HepG2 (cell line): Measurements from ENCODE around the gene AMHR2. TPM values are rescaled to one million over a fixed set of nuclear protein-coding genes. Genes with fewer than 3 reads are reported as not detected.

Experiments used
- FOXP1 ChIP-seq, 2 experiments: fragments of 450-650 bp in 1 of 2; IDR thresholded peaks; 2 replicates each; pipeline ENCODE4 v1.6.1; 2017 to 2018; ENCODE audit warnings: antibody characterized with exemption in 1 of 2
- KLF11 ChIP-seq: IDR thresholded peaks from 2 replicates; pipeline ENCODE4 v1.6.1; 2016; ENCODE audit warnings: missing compliant biosample characterization
- RELA ChIP-seq: sonication (generic); formaldehyde crosslinking; IDR thresholded peaks from 2 replicates; pipeline ENCODE4 v1.4.0; 2020; ENCODE audit warnings: missing genetic modification reagents
- SP5 ChIP-seq: IDR thresholded peaks from 2 replicates; pipeline ENCODE4 v1.6.1; 2016; ENCODE audit warnings: low read depth, borderline replicate concordance
- SRF ChIP-seq: IDR thresholded peaks from 2 replicates; pipeline ENCODE4 v1.6.1; 2011; ENCODE audit warnings: mild to moderate bottlenecking, low read depth, low read length, moderate library complexity
- TAF1 ChIP-seq: sonication (generic); formaldehyde crosslinking; IDR thresholded peaks from 2 replicates; pipeline ENCODE4 v1.4.0; 2020; ENCODE audit warnings: missing genetic modification reagents
- THAP11 ChIP-seq: IDR thresholded peaks from 2 replicates; pipeline ENCODE4 v1.6.1; 2016; ENCODE audit warnings: missing biosample characterization, missing genetic modification reagents
- YEATS4 ChIP-seq: sonication (generic); formaldehyde crosslinking; IDR thresholded peaks from 2 replicates; pipeline ENCODE4 v1.4.0; 2020; ENCODE audit warnings: missing genetic modification reagents, borderline replicate concordance
- ZBTB20 ChIP-seq: sonication (generic); formaldehyde crosslinking; IDR thresholded peaks from 2 replicates; pipeline ENCODE4 v1.8.1; 2023; ENCODE audit warnings: missing genetic modification reagents, low read depth, mild to moderate bottlenecking, borderline replicate concordance
- ZNF501 ChIP-seq: sonication (generic); formaldehyde crosslinking; IDR thresholded peaks from 2 replicates; pipeline ENCODE4 v1.5.1; 2020; ENCODE audit warnings: mild to moderate bottlenecking, moderate library complexity, missing genetic modification reagents
- ZNF746 ChIP-seq: sonication (generic); formaldehyde crosslinking; IDR thresholded peaks from 2 replicates; pipeline ENCODE4 v1.8.0; 2022; ENCODE audit warnings: mild to moderate bottlenecking, missing genetic modification reagents
- ZNF782 ChIP-seq: sonication (generic); formaldehyde crosslinking; IDR thresholded peaks from 2 replicates; pipeline ENCODE4 v1.4.0; 2020; ENCODE audit warnings: missing genetic modification reagents, mild to moderate bottlenecking, borderline replicate concordance
- polyA plus RNA-seq, 8 experiments: library from polyadenylated mRNA; depleted of rRNA in 3 of 8; stranded (reverse) in 7 of 8; unstranded in 1 of 8; fragments of >200 nt; fragmentation: Illumina TruSeq in 4 of 8; extraction: Trizol in 4 of 8; gene quantifications; 2 replicates each; pipeline versions ENCODE4 v1.2.1 to v1.2.3, GENCODE V29; 2011 to 2016; ENCODE audit warnings: low read depth in 4 of 8, missing spikeins in 1 of 8, mixed read lengths in 1 of 8; ENCODE audit not compliant: insufficient read depth in 1 of 8
- total RNA-seq, 5 experiments: library from RNA; depleted of rRNA; stranded (reverse); fragments of >200 nt; fragmentation: Illumina TruSeq; extraction: Trizol; gene quantifications; 2 replicates each; pipeline ENCODE4 v1.2.3, GENCODE V29; 2016; ENCODE audit warnings: low read depth in 1 of 5
- TF ChIP-seq, protein P1 (sequence below): sonication (generic); formaldehyde crosslinking; IDR thresholded peaks from 2 replicates; pipeline ENCODE4 v1.5.1; 2020; ENCODE audit warnings: missing genetic modification reagents, mild to moderate bottlenecking, borderline replicate concordance
- TF ChIP-seq, protein P2 (sequence below): sonication (generic); formaldehyde crosslinking; IDR thresholded peaks from 2 replicates; pipeline ENCODE4 v1.9.0; 2022; ENCODE audit warnings: missing genetic modification reagents, mild to moderate bottlenecking, borderline replicate concordance
- TF ChIP-seq, protein P3 (sequence below): IDR thresholded peaks from 2 replicates; pipeline ENCODE4 v1.6.1; 2016; ENCODE audit warnings: missing compliant biosample characterization, missing genetic modification reagents, borderline replicate concordance
- TF ChIP-seq, protein P4 (sequence below): sonication (generic); formaldehyde crosslinking; IDR thresholded peaks from 2 replicates; pipeline ENCODE4 v1.5.0; 2020; ENCODE audit warnings: missing genetic modification reagents
- TF ChIP-seq, protein P5 (sequence below): IDR thresholded peaks from 2 replicates; pipeline ENCODE4 v1.6.1; 2016; ENCODE audit warnings: low read depth
- TF ChIP-seq, protein P6 (sequence below): sonication (generic); formaldehyde crosslinking; IDR thresholded peaks from 2 replicates; pipeline ENCODE4 v1.4.0; 2020; ENCODE audit warnings: missing genetic modification reagents; ENCODE audit errors: not compliant biosample characterization
- TF ChIP-seq, protein P7 (sequence below): sonication (generic); formaldehyde crosslinking; IDR thresholded peaks from 2 replicates; pipeline ENCODE4 v1.4.0; 2020; ENCODE audit warnings: mild to moderate bottlenecking, missing genetic modification reagents

AMHR2 gene
- total and polyA plus RNA-seq, 2 of the 13 experiments (the other 11 are each of a cell fraction or from before 2014, with no cell fraction given): 0.24 to 0.58 TPM

DNA sequence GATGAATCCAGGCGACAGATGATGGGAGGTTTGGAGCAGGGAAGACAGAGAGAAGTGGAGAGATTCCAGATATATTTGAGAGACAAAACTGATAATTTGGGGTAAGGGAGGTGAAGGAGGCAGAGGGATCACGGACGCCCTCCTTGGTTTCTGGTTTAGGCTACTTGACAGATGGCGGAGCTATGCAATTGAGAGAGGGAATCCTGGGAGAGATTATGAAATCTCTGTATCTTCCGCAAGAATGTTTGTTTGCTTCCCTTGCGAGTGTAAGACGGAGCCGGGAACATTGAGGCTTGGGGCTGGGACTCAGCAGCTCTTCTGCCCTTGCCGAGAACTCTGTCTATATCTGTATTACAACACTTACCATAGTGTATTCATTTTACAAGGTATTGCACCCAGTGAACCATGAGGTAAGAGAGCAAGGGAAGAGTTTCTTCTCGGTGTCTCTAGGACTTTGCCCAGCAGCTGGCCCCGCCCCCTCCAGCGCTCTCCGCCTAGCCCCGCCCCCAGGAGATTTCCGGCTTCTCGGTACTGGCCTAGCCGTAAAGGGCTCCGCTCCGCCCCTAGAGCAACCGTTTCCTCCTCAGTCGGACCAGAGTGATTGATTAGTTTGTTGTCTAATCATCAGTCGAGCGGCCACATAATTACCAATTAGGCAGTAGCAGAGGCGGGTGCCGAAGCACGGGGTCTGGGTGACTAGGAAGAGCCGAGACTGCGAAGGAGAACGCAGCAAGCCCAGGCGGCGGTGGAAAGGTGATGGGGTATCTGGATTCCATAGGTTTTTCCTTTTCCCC, 17.6 kb downstream of the AMHR2 start, which contains the start of gene PRR13 (continued):
- TF ChIP-seq, protein P1, sequence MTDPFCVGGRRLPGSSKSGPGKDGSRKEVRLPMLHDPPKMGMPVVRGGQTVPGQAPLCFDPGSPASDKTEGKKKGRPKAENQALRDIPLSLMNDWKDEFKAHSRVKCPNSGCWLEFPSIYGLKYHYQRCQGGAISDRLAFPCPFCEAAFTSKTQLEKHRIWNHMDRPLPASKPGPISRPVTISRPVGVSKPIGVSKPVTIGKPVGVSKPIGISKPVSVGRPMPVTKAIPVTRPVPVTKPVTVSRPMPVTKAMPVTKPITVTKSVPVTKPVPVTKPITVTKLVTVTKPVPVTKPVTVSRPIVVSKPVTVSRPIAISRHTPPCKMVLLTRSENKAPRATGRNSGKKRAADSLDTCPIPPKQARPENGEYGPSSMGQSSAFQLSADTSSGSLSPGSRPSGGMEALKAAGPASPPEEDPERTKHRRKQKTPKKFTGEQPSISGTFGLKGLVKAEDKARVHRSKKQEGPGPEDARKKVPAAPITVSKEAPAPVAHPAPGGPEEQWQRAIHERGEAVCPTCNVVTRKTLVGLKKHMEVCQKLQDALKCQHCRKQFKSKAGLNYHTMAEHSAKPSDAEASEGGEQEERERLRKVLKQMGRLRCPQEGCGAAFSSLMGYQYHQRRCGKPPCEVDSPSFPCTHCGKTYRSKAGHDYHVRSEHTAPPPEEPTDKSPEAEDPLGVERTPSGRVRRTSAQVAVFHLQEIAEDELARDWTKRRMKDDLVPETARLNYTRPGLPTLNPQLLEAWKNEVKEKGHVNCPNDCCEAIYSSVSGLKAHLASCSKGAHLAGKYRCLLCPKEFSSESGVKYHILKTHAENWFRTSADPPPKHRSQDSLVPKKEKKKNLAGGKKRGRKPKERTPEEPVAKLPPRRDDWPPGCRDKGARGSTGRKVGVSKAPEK (CRISPR knock-in tag): no peak
- TF ChIP-seq, protein P2, sequence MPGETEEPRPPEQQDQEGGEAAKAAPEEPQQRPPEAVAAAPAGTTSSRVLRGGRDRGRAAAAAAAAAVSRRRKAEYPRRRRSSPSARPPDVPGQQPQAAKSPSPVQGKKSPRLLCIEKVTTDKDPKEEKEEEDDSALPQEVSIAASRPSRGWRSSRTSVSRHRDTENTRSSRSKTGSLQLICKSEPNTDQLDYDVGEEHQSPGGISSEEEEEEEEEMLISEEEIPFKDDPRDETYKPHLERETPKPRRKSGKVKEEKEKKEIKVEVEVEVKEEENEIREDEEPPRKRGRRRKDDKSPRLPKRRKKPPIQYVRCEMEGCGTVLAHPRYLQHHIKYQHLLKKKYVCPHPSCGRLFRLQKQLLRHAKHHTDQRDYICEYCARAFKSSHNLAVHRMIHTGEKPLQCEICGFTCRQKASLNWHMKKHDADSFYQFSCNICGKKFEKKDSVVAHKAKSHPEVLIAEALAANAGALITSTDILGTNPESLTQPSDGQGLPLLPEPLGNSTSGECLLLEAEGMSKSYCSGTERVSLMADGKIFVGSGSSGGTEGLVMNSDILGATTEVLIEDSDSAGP (CRISPR knock-in tag): peak; percentile 36; the same call in 1 of the 2 replicates
- no peak for TF ChIP-seq RELA
- TF ChIP-seq SP5: 0 out of 2 replicates have a peak, but pooled peaks have one; percentile 22
- no peak for TF ChIP-seq KLF11 (CRISPR knock-in tag)
- peak; percentile 79 for TF ChIP-seq TAF1 (CRISPR knock-in tag)
- TF ChIP-seq SRF: 0 out of 2 replicates have a peak, but pooled peaks have one; percentile 29
- 0 out of 2 replicates have a peak, but pooled peaks have one; percentile 39 for TF ChIP-seq ZNF782 (CRISPR knock-in tag)
- no peak for TF ChIP-seq ZBTB20
- TF ChIP-seq, protein P3, sequence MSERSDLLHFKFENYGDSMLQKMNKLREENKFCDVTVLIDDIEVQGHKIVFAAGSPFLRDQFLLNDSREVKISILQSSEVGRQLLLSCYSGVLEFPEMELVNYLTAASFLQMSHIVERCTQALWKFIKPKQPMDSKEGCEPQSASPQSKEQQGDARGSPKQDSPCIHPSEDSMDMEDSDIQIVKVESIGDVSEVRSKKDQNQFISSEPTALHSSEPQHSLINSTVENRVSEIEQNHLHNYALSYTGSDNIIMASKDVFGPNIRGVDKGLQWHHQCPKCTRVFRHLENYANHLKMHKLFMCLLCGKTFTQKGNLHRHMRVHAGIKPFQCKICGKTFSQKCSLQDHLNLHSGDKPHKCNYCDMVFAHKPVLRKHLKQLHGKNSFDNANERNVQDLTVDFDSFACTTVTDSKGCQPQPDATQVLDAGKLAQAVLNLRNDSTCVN (CRISPR knock-in tag): no peak; the same call in 1 of the 2 replicates
- TF ChIP-seq, protein P4, sequence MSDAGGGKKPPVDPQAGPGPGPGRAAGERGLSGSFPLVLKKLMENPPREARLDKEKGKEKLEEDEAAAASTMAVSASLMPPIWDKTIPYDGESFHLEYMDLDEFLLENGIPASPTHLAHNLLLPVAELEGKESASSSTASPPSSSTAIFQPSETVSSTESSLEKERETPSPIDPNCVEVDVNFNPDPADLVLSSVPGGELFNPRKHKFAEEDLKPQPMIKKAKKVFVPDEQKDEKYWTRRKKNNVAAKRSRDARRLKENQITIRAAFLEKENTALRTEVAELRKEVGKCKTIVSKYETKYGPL: no peak
- TF ChIP-seq, protein P5, sequence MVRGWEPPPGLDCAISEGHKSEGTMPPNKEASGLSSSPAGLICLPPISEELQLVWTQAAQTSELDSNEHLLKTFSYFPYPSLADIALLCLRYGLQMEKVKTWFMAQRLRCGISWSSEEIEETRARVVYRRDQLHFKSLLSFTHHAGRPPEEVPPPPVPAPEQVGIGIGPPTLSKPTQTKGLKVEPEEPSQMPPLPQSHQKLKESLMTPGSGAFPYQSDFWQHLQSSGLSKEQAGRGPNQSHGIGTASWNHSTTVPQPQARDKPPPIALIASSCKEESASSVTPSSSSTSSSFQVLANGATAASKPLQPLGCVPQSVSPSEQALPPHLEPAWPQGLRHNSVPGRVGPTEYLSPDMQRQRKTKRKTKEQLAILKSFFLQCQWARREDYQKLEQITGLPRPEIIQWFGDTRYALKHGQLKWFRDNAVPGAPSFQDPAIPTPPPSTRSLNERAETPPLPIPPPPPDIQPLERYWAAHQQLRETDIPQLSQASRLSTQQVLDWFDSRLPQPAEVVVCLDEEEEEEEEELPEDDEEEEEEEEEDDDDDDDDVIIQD (CRISPR knock-in tag): no peak
- TF ChIP-seq, protein P6, sequence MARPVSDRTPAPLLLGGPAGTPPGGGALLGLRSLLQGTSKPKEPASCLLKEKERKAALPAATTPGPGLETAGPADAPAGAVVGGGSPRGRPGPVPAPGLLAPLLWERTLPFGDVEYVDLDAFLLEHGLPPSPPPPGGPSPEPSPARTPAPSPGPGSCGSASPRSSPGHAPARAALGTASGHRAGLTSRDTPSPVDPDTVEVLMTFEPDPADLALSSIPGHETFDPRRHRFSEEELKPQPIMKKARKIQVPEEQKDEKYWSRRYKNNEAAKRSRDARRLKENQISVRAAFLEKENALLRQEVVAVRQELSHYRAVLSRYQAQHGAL: no peak
- peak; percentile 56 for TF ChIP-seq THAP11 (CRISPR knock-in tag)
- no peak for TF ChIP-seq FOXP1 (IDR thresholded peaks at IDR 0.05)
- TF ChIP-seq FOXP1 (CRISPR knock-in tag; IDR thresholded peaks at IDR 0.05): 0 out of 2 replicates have a peak, but pooled peaks have one; percentile 10
- TF ChIP-seq YEATS4 (CRISPR knock-in tag): 0 out of 2 replicates have a peak, but pooled peaks have one; percentile 46
- TF ChIP-seq ZNF746: no peak
- 0 out of 2 replicates have a peak, but pooled peaks have one; percentile 15 for TF ChIP-seq ZNF501 (CRISPR knock-in tag)
- TF ChIP-seq, protein P7, sequence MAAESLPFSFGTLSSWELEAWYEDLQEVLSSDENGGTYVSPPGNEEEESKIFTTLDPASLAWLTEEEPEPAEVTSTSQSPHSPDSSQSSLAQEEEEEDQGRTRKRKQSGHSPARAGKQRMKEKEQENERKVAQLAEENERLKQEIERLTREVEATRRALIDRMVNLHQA (CRISPR knock-in tag): no peak
